PC-9 (cell line): ENCODE measurements around the gene ZBTB22. TPM values are rescaled to one million over a fixed set of nuclear protein-coding genes. Genes with fewer than 3 reads are reported as not detected.

Experiments
- BruUV-seq: library from RNA; stranded (reverse); fragments of 400-500 nt; replicated peaks from 2 replicates; lab custom pipeline; 2021; lab: Mats Ljungman, UMichigan
- CTCF ChIA-PET: fragments of 300-600 bp; sonication (Branson Sonifier 250); formaldehyde crosslinking; loops from one replicate; lab custom pipeline; 2022; ENCODE audit warnings: antibody characterized with exemption; lab: Charles Lee
- POLR2A ChIA-PET: fragments of 300-600 bp; sonication (Branson Sonifier 250); formaldehyde crosslinking; loops from one replicate; lab custom pipeline; 2022; ENCODE audit warnings: antibody characterized with exemption; ENCODE audit not compliant: unreplicated experiment; lab: Charles Lee
- DNase-seq, 2 experiments: peaks; one replicate each; pipeline versions ENCODE4 v3.0.0 to v3.0.0-alpha.2; 2015 to 2022; ENCODE audit warnings: mixed read lengths in 1 of 2
- H2AFZ ChIP-seq: fragments of 200-600 bp; sonication (generic); 2 replicates; pipeline ENCODE4 v1.8.1; 2017; ENCODE audit warnings: antibody characterized with exemption
- H3F3A ChIP-seq: fragments of 200-600 bp; sonication (generic); 2 replicates; pipeline ENCODE4 v1.8.1; 2017; ENCODE audit warnings: antibody characterized with exemption, mild to moderate bottlenecking, low read depth; ENCODE audit not compliant: insufficient read depth
- H3K27ac ChIP-seq: fragments of 200-600 bp; sonication (generic); 2 replicates; pipeline ENCODE4 v1.6.1; 2016; ENCODE audit warnings: mixed run types
- H3K27me3 ChIP-seq: fragments of 200-600 bp; sonication (generic); 2 replicates; pipeline ENCODE4 v1.6.1; 2016; ENCODE audit warnings: low read depth, mixed run types; ENCODE audit not compliant: insufficient read depth
- H3K36me3 ChIP-seq: fragments of 200-600 bp; sonication (generic); 2 replicates; pipeline ENCODE4 v1.6.1; 2016; ENCODE audit warnings: low read depth, mixed run types
- H3K4me1 ChIP-seq: fragments of 200-600 bp; sonication (generic); replicated peaks from 2 replicates; pipeline ENCODE4 v1.6.1; 2016; ENCODE audit warnings: mixed run types; ENCODE audit not compliant: insufficient read depth
- H3K4me2 ChIP-seq: fragments of 200-600 bp; sonication (generic); 2 replicates; pipeline ENCODE4 v1.6.1; 2017; ENCODE audit warnings: mixed run types
- H3K4me3 ChIP-seq: fragments of 200-600 bp; sonication (generic); 2 replicates; pipeline ENCODE4 v1.6.1; 2016; ENCODE audit warnings: mixed run types
- H3K79me2 ChIP-seq: fragments of 200-600 bp; sonication (generic); 2 replicates; pipeline ENCODE4 v1.6.1; 2017; ENCODE audit warnings: low read depth, mixed run types
- H3K9me2 ChIP-seq: fragments of 200-600 bp; sonication (generic); 2 replicates; pipeline ENCODE4 v1.8.1; 2017; ENCODE audit warnings: mild to moderate bottlenecking; ENCODE audit not compliant: insufficient read depth
- H3K9me3 ChIP-seq: fragments of 200-600 bp; sonication (generic); 2 replicates; pipeline ENCODE4 v1.8.1; 2016; ENCODE audit warnings: low read depth; ENCODE audit not compliant: insufficient read depth
- H4K20me1 ChIP-seq: fragments of 200-600 bp; sonication (generic); 2 replicates; pipeline ENCODE4 v1.8.1; 2017; ENCODE audit not compliant: insufficient read depth
- EZH2 ChIP-seq: fragments of 200-600 bp; sonication (generic); IDR thresholded peaks from 2 replicates; pipeline ENCODE4 v1.8.0; 2017; ENCODE audit warnings: antibody characterized with exemption, low read depth
- intact Hi-C: fragments of 100-400 bp; cut with micrococcal nuclease; formaldehyde crosslinking; loops from one replicate; pipeline ENCODE4 v1.10.0; 2022; ENCODE audit not compliant: unreplicated experiment
- total RNA-seq: library from RNA; stranded (reverse); gene quantifications from 2 replicates; pipeline ENCODE4 v1.2.3, GENCODE V29; 2021
- TF ChIP-seq, protein P1 (sequence below): fragments of 200-600 bp; sonication (generic); conservative IDR thresholded peaks from 2 replicates; pipeline ENCODE4 v1.6.1; 2017; ENCODE audit warnings: mixed run types, antibody characterized with exemption, mild to moderate bottlenecking, moderate library complexity

ZBTB22 gene
- total RNA-seq, 1 experiment from 2014 or later = 20.8 TPM

DNA sequence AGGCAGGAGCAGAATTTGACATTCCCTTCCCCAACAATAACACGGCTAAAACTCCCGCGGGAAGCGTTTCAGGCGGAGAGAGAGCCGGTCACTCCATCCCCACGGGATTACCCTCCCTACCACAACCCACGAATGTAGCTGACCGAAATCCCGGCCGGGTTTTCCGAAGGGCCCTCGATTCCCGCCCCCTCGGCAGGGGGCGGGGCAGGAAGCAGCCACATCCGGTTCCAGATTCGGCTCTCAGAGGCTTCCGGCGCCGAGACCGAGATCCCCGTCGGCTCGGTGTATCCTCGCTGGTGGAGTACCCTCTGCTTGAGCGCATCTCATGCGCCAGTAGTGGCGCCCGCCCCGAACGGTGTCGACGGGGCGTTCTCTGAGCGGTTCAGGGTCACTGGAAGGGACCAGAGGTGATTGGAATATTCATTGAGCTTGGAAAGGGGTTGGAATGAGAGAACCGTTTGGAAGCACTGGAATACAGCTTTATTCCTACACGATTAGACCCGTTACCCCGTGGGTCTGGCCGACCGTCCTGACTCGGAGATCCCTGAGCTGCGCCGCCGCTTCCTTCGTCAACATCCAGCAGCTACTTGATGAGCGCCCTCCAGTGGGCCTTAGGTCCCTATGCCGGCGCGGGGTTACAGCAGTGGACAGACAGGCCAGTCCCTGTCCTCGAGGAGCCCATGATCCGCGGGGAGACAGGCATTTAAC lies 18.2 kb downstream of the ZBTB22 start:
- H3K4me1 ChIP-seq = peaks cover 23% of the 10 kb centered on the region
- H3K79me2 ChIP-seq = peaks cover 54% of the 10 kb centered on the region
- peaks cover 37% of the 10 kb centered on the region for H3F3A ChIP-seq
- intact Hi-C loops = loop anchor here (1.0 to 5.0 kb wide), 5 partner anchors 13 to 113 kb away; partner anchors contain the start of genes B3GALT4, KIFC1, PHF1 and RXRB
- BruUV-seq = TSS peak; percentile 71
- H3K4me3 ChIP-seq = peak overlapping the region; percentile 75
- peak overlapping the region; percentile 88 for H3K27ac ChIP-seq
- no peaks in the 10 kb centered on the region for H3K9me2 ChIP-seq
- H3K9me3 ChIP-seq = no peaks in the 10 kb centered on the region
- DNase-seq = peak; percentile 72 to 87
- no peak for TF ChIP-seq EZH2
- TF ChIP-seq, protein P1, sequence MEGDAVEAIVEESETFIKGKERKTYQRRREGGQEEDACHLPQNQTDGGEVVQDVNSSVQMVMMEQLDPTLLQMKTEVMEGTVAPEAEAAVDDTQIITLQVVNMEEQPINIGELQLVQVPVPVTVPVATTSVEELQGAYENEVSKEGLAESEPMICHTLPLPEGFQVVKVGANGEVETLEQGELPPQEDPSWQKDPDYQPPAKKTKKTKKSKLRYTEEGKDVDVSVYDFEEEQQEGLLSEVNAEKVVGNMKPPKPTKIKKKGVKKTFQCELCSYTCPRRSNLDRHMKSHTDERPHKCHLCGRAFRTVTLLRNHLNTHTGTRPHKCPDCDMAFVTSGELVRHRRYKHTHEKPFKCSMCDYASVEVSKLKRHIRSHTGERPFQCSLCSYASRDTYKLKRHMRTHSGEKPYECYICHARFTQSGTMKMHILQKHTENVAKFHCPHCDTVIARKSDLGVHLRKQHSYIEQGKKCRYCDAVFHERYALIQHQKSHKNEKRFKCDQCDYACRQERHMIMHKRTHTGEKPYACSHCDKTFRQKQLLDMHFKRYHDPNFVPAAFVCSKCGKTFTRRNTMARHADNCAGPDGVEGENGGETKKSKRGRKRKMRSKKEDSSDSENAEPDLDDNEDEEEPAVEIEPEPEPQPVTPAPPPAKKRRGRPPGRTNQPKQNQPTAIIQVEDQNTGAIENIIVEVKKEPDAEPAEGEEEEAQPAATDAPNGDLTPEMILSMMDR = peak; percentile 78
- no peaks in the 10 kb centered on the region for H4K20me1 ChIP-seq
- ChIA-PET CTCF (interaction anchor here (0.5 to 0.8 kb wide), 3 partner anchors 13 to 127 kb away, joined by 3 to 7 read pairs (median 7); no protein-coding TSS in a partner anchor), POLR2A (interaction anchor here (0.6 to 1.6 kb wide), 10 partner anchors 10 to 633 kb away, joined by 3 to 25 read pairs (median 4); partner anchors contain the start of genes WDR46, ZBTB22 and ZBTB9)
- H3K36me3 ChIP-seq = no peaks in the 10 kb centered on the region
- H2AFZ ChIP-seq = peak overlapping the region; percentile 71
- no peaks in the 10 kb centered on the region for H3K27me3 ChIP-seq
- H3K4me2 ChIP-seq = peak overlapping the region; percentile 99

GRCh38 chr6:33298773-33299236 lies 18.7 kb downstream of the ZBTB22 start, which contains the start of gene RGL2:
Gene RGL2 (minus strand): TSS chr6:33298942. CDS start chr6:33298610, 332 bp downstream.
- no TSS peak for BruUV-seq
- Histone ChIP-seq H3K9me3 (no peaks in the 10 kb centered on the region), H3K4me3 (peak within 1 kb of the TSS; percentile 75), H3K4me1 (peaks cover 23% of the 10 kb centered on the region), H3K9me2 (no peaks in the 10 kb centered on the region), H2AFZ (peak within 1 kb of the TSS; percentile 74), H3F3A (peaks cover 42% of the 10 kb centered on the region), H4K20me1 (no peaks in the 10 kb centered on the region; the same call in 1 of the 2 replicates), H3K27me3 (no peaks in the 10 kb centered on the region), H3K27ac (peak within 1 kb of the TSS; percentile 88), H3K4me2 (peak within 1 kb of the TSS; percentile 99), H3K36me3 (no peaks in the 10 kb centered on the region), H3K79me2 (peaks cover 58% of the 10 kb centered on the region)
- CTCF ChIA-PET = interaction anchor here (0.5 kb wide), 1 partner anchor 884 kb away, joined by 8 read pairs; no protein-coding TSS in a partner anchor
- DNase-seq = peak; percentile 33 to 61
- no peak for TF ChIP-seq EZH2
- TF ChIP-seq, protein P1 = no peak
- intact Hi-C loops = loop anchor here (1.0 to 5.0 kb wide), 5 partner anchors 14 to 113 kb away; partner anchors contain the start of genes B3GALT4, KIFC1, PHF1 and RXRB
- POLR2A ChIA-PET = interaction anchor here (0.7 to 1.6 kb wide), 7 partner anchors 9 to 634 kb away, joined by 3 to 25 read pairs (median 5); partner anchors contain the start of gene ZBTB22
